HEK293T (cell line): Measurements from ENCODE around the gene ANO6.

ENCODE experiments used
- ELF4 ChIP-seq: fragments of 450-650 bp; IDR thresholded peaks from 2 replicates; pipeline ENCODE4 v1.6.1; 2017; ENCODE audit warnings: antibody characterized with exemption
- FOXM1 ChIP-seq: fragments of 450-650 bp; IDR thresholded peaks from 2 replicates; pipeline ENCODE4 v1.6.1; 2017; ENCODE audit warnings: mild to moderate bottlenecking, borderline replicate concordance
- NFRKB ChIP-seq: fragments of 450-650 bp; IDR thresholded peaks from 2 replicates; pipeline ENCODE4 v1.6.1; 2016; ENCODE audit warnings: mild to moderate bottlenecking, moderate library complexity
- SP1 ChIP-seq: fragments of 450-650 bp; IDR thresholded peaks from 2 replicates; pipeline ENCODE4 v1.6.1; 2017
- TF ChIP-seq, protein P1 (sequence below): fragments of 450-650 bp; IDR thresholded peaks from 2 replicates; pipeline ENCODE4 v1.6.1; 2016

DNA sequence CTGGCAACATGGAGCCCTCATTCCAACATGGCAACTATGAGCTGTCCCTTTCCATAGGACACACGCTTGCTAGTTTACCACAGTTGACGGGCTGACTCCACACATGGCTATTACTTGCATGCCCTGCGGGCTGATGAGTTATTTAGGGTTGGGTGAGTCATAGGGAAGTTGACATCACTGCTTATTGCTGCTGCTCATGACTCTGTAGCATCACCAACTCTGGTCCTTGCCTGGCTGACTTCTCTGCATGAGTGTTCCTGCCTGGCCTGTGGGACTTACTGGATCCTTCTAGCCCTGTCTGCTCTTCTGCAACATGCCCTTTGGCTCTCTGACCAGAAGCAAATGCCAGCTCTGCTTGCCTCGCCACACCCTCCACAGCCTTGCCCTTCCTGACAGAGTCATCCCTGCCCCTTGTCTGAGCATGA, 199.5 kb downstream of the ANO6 start:
- TF ChIP-seq, protein P1, sequence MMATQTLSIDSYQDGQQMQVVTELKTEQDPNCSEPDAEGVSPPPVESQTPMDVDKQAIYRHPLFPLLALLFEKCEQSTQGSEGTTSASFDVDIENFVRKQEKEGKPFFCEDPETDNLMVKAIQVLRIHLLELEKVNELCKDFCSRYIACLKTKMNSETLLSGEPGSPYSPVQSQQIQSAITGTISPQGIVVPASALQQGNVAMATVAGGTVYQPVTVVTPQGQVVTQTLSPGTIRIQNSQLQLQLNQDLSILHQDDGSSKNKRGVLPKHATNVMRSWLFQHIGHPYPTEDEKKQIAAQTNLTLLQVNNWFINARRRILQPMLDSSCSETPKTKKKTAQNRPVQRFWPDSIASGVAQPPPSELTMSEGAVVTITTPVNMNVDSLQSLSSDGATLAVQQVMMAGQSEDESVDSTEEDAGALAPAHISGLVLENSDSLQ: no peak
- TF ChIP-seq ELF4: no peak
- TF ChIP-seq SP1: no peak
- TF ChIP-seq NFRKB: no peak
- TF ChIP-seq FOXM1: no peak
